ENCODE measurements around the gene SIRT5.

SIRT5 gene

DNA sequence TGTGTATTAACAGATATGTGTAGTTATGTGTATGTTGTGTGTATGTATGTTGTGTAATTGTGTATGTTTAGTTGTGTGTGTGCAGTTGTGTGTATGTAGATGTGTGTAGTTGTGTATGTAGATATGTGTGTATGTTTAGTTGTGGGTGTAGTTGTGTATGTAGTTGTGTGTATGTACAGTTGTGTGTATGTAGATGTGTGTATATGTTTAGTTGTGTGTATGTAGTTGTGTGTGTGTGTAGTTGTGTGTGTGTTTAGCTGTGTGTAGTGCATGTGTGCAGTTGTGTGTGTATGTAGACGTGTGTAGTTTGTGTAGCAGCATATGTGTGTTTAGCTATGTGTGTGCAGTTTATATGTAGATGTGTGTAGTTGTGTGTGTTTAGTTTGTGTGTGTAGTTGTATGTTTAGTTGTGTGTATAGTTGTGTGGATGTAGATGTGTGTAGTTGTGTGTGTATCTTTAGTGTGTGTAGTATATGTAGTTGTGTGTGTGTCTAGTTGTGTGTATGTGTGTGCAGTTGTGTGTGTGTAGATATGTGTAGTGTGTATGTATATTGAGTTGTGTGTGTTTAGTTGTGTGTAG is 16.3 kb downstream of the SIRT5 start:
- no peak for DNase-seq

DNA sequence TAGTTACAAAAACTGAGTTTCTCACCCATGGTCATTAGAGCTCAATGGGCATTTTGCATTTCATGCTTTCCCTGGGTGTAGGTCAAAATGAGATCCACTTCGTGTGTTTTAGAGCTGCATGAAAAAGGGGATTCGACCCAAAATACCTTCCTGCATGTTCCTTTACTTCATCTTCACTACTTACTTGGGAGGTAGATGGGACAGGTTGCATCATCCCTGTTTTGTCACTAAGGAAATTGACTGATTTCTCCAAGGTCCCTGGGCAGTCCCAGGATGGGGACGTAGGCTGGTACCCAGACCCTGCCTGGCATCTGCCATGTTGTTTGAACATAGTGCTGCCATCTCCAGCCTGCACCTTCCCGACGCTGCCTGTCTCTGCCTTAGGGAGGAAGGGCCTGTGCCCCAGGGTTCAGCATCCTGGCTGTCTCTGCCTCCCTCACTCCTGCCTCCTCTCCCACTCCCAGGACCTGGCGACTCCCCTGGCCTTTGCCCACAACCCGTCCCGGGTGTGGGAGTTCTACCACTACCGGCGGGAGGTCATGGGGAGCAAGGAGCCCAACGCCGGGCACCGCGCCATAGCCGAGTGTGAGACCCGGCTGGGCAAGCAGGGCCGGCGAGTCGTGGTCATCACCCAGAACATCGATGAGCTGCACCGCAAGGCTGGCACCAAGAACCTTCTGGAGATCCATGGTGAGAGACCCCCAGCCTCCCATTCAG is 17.0 kb downstream of the SIRT5 start:
- no peak for DNase-seq

DNA sequence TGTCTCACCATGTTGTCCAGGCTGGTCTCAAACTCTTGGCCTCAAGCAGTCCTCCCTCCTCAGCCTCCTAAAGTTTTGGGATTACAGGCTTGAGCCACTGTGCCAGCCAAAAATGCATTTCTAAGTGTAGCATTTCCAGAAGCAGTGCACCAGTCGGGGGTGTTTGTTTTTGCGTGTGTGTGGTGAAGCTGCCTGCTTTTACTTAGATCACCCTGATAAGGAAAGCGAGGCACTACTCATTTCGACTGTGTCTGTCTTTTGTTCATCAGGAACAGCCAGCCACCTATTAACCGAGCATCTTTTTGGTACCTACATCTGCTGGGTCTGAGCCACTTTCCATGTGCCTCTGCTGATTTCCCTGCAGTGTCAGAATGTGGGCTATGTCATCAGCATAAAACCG is 18.7 kb downstream of the SIRT5 start:
- no peak for DNase-seq

DNA sequence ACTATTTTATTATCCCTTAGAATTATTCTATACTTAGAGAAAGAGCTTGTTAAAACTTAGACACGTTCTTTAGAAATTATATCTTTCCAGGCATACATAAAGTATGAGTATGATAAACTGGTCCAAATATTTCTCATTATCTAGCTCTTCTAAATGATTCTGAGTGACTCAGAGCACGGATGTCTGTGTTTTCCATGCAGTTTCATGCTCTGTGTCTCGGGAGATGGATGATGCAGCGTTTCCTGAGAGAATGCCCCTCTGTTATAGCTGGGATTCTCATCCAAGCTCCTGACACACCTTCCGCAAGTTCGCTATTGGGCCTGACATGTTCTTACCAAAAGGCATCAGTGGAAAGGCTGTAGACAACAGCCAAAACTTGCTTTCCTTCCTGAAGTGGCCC is 19.3 kb downstream of the SIRT5 start:
- DNase-seq, result no peak

DNA sequence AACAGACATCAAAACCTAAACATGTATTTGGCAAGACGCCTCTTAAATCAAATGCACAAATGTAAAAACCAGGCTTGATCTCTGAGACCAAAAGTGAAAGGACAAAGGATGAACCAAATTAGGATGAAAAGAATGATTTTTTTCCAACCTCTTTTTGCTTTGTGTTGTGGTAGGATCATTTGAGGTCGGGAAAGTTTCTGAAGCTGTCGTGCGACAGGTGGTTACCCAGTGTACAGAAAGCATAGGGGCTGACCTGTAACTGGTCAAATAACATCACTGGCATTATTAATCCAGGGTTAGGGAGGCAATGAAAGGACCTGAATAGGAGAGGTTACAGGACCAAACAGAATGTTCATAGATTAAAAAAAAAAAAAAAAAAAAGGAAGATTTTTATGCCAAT is 22.7 kb downstream of the SIRT5 start:
- DNase-seq, result no peak

DNA sequence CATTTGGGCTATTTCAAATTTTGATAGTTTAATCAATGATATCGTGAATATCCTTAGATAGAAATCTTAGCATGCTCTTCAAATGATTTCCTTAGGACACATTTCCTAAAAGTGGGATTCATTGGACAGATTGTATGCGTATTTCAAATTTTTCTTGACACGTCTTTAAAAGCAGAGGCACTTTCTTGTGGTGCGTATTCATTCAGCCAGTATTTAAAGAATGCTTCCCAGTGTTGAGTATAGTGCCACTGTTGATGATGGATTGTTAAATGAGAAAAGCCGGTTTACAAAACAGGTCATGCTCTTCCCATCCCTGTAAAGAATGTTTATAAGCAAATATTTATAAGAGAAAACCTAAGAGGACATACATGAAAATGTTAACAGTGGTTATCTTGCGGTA is 25.6 kb downstream of the SIRT5 start:
- DNase-seq, result no peak

DNA sequence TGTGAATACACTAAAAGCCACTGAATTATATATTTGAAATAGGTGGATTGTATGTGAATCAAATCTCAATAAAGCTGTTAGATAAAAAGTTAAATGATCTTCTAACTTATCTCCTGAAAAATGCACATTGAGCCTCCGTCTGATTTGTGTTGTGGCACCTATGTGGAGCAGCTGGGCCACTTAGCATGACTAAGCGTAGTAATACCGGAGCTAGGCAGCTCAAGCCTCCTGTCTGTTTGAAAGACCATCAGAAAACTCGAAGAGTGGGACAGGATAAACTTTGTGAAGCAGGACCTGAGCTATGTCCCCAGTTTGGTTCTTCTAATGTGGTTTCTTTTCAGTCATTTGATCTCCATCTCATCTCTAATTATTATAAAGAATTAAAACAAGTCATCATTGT is 29.7 kb downstream of the SIRT5 start:
- DNase-seq, result no peak

DNA sequence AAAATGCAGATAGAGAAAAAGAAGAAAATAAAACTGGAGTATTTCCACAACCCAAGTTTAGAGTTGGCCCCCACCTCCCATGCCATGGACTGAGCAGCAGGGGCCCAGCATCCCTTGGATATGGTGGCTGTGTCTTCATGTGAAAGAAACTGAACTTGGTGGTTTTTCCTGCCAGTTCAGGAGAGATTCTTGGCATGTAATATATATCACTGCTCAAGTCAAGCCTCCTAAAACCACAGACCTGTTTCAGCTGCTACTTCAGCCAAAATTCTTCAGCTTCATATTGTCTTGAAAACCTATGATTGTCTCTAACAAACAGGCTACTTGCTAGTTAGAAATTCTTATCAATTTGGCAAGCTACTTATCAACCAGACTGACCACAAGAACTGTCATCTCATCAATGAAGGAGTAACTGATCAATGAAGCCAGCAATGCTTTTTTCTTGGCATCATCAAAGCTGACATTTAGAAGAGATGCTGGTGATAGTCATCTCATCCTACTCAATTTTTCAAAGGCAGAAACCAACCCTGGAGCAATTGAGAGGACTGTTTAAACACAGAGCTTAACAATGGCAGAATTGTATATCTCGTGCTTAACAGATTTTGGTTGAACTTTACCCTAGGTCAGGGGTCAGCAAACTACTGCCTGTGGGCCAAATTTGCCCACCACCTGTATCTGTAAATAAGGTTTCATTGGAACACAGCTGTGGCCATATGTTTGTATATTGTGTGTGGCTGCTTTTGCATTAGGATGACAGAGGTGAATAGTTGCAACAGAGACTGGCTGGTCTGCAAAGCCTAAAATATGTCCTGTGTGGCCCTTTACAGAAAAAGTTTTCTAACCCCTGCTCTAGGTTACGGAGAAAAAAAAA is 30.4 kb downstream of the SIRT5 start:
- DNase-seq, result no peak

DNA sequence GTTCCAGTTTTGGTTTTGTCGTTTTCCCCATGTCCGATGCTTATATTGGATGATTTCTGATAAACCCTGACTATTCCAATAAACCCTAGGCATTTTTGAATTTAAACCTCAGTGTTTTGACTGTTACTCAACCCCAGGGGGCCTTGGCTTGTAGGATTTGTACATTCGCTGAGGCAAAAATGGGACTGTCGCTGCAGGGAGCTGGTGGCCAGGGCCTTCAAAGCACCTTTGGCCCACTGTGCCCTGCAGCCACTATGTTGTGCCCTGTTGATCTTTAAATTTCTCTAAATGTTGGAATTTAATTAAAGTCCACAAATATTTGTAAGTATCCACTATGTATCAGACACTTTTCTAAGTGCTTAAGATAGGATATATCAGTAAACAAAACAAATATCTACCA is 31.2 kb downstream of the SIRT5 start:
- DNase-seq, result no peak

DNA sequence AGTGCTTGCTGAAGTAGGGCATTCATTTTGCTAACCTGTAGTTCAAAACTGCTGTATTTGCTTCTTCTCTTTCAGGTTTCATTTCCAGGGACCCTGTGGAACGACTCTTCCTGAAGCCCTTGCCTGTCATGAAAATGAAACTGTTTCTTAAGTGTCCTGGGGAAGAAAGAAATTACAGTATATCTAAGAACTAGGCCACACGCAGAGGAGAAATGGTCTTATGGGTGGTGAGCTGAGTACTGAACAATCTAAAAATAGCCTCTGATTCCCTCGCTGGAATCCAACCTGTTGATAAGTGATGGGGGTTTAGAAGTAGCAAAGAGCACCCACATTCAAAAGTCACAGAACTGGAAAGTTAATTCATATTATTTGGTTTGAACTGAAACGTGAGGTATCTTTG is 37.3 kb downstream of the SIRT5 start:
- peak; percentile 31 for DNase-seq

DNA sequence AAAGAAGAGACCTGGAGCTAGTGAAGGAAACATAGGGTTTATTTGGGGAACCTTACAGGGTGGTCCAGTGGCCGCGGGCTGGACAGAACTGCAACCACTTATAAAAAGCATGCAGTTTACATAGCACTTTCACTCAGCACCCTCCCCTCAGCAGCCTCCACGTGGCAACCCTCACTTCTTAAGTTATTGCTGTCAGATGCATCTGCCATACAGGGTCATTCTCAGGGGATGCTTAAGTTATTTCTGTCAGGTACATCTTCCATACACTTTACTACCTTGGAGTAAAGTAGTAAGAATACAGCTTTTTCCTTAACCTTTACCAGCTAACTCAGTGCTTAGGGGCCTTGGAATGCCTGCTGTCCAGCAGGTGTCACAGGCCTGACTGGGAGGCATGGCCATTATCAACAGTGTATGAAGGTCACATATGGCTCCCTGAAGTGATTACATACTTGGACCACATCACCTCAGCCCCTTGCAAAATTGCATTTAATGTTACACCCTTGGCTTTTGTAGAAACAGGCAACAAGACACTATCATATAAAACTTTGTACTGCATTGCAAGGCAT is 38.7 kb downstream of the SIRT5 start:
- no peak for DNase-seq

DNA sequence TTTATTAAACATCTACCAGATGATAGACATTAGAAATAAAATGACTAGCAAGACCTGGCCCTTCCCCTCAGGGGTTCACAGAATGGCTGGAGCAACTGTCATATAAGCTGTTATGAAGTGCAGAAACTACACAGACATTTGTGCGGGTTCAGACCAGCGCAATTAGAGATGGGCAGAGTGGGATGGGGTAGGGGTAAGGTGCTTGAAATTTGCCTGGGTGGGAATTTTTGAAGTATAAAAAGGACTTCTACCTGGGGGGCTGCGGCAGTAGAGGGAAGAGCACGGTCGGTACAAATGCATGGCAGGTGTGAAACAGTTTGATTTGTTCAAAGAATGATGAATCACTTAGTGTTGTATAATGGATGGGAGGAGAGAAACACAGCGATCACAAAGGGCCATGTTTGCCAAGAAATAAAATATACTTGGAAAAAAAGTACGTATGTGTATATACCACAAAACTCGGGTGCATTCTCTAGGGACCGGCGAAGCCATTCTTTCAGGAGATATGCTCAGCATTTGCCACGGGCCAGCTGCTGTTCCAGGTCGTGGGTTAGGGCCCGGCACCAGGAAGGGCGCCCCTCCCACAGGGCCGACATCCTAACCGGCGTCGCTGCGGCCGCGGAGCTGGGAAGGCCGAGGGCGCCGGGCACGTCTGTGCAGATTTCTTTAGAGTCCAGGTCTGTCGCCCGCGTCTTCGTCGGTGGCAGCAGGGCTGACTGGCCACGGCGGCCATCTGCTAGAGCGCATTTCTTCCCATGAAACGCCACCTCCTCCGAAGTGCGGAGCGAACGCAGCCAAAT is 39.9 kb downstream of the SIRT5 start:
- peak; percentile 55 for DNase-seq

DNA sequence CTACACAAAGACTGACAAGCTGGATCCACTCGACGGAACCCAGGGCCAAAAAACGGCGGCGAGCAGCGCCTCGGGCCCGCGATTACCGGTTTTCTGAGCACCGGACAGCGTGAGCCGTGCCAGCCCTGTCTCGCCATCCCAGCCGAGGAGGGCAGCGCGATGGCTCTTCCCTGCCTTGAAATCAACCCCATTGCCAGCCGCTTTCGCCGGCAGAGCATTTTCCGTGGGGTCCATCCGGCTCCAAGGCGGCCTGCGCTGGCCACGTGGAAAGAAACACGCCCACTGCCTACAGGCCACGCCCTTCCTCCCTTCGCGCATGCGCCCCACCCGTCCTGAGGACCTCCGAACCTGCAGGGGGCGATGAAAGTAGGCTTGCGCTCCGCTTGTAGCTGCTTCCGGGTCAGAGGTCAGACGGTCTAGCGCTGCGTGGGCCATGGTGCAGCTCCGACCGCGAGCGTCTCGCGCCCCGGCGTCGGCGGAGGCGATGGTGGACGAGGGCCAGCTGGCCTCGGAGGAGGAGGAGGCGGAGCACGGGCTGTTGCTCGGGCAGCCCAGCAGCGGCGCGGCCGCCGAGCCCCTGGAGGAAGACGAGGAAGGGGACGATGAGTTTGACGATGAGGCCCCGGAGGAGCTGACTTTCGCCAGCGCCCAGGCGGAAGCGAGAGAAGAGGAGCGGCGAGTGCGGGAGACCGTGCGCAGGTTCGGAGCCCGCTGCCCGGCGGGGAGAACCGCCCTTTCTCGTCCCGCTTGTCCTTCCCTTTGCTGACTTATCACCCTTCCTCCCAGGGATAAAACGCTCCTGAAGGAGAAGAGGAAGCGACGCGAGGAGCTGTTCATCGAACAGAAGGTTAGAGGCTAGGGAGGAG is 40.8 kb downstream of the SIRT5 start, which contains the start of gene NOL7:
NOL7 (plus strand) TSS at position 410 of the 866 bp plus-strand sequence; CDS start at position 434, 24 bp downstream.
- DNase-seq, result peak; percentile 99

DNA sequence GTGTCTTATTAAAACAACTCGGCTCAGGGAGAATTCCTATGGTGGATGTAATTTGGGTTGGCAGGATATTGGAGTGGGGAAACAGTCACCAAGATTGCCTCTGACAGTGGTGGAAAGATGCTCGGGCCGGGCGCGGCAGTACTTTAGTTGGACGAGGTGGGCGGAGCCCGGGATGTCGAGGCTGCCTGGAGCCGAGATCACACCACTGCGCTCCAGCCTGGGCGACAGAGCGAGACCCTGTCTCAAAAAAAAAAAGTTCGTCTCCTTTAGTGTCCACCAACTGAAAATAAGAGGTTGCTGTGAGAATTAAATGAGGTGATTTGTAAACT is 41.4 kb downstream of the SIRT5 start:
- peak; percentile 75 for DNase-seq

DNA sequence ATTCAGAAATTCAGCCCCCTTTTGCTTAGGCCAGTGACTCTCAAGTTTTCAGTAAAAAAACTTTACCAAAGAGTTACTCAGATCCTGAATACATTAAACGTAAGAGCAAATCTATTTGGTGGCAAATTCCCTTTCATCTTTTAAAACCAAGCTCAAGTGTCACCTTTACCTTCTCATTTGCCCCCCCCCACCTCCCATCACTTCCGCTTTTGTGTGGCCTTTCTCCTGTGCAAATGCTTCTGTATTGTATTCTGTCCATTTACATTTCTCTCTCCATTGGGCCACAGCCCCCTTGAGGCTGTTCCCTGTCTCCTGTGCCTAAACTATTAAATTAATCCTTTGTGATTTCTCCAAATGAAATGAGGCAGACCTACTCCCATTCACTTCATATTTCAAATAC is 42.7 kb downstream of the SIRT5 start:
- DNase-seq, result no peak

DNA sequence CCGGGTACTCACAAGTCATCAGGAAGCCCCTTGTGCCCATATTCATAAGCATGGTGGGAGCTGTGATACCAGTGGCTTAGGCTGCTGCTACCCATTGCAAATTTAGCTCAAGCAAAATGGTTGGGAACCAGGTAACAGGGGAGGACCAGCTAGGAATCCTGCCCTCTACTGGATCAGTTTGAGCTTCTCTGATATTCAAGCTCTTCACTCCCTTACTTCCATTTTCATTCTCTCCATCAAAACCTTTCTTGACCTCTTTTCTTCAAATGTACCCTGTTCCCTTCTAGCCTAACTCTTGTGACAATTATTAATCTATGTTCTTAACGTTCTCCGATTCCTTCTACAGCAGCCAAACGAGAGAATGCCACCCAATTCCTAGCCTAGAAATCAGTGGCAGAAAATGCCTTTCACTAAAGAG is 50.5 kb downstream of the SIRT5 start:
- peak; percentile 81 for DNase-seq

DNA sequence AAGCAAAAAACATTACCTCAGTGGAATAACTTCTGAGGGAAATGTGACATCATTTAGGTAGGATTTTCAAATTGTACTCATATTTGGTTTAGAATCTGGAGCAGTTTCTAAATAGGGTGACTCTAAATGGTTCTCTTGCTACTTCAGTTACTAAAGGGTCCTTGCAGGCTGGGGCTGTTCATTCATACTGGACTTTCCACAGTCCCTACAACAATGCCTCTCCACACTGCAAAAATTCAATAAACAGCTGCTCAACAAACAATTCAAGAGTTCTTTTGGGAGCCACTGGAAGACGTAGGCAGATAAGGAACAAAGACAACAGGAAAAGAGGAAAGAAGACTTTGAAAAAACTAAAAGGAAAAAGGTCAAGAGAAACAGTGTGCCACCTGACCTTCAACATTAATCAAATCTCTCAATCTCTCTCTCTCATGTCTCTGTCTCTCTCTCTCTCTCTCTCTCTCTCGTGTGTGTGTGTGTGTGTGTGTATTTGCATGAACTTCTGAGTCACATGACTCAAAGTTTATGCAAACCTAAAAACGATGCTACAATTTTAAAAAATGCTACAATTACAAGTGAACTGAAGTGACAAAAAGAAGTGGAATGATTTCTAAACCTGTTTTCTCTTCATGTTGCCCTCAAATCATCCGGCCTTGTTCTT is 55.2 kb downstream of the SIRT5 start:
- DNase-seq, result no peak

DNA sequence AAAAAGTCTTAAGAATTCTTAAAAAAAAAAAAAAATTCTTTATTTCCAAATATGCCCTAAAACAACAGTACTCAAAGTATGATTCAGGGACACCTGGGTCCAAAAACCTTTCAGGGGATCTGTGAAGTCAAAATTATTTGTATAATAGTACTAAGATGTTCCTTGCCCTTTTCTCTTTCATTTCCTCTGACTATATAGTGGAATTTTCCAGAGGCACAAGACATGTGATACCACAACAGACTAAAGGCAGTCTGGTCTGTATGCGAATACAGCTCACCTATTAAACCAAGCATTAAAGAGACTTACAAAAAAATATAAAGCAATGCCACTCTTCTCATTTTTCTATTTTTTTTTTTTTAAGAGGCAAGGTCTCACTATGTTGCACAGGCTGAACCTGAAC is 56.1 kb downstream of the SIRT5 start:
- no peak for DNase-seq

DNA sequence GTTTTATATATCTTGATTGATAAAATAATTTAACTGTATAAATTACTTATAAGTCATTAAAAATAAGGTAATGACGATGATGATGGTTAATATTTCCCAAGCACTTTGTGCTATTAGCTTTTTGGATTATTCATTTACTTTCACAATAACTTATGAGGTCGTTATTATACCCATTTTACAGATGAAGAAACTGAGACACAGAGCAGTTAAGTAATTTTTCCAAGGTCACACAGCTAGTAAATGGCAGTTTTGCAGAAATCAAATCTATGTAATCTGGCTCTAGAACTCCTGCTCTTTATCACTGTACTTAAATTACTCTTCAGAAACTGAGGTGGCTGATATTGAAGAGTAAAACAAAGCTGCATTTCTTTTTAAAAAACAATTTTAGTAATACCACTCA is 58.9 kb downstream of the SIRT5 start:
- no peak for DNase-seq

DNA sequence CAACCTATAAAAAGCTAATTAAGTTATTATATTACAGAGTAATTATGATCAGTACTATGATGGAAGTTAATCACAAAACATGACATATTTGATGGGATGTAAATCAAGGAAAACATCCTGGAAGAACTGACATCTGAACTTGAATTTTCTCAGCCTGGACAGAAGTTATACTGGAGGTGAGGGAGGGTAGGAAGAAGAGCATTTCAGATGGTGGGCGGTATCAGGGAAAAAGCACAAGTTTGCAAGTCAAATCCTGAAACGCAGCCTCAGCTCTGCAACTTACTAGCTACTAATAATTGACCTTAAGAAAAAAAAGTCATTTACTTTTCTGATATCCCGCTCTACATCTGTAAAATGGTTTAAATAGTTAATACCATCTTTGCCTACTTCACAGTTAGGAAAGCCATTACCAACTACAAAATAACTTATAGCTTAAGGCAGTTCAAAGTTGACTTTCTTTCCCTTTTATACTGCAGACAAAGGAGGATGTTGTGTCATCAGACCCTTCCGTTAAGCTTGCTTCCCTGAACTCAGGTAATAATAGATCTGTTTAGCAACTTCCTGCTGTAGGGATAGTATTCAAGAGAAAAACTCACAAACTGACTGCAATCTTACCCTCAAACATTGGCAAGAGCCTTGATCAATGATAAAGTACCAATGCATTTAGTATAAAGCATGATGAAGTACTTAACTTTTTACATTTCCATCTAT is 61.7 kb downstream of the SIRT5 start:
- DNase-seq, result no peak

DNA sequence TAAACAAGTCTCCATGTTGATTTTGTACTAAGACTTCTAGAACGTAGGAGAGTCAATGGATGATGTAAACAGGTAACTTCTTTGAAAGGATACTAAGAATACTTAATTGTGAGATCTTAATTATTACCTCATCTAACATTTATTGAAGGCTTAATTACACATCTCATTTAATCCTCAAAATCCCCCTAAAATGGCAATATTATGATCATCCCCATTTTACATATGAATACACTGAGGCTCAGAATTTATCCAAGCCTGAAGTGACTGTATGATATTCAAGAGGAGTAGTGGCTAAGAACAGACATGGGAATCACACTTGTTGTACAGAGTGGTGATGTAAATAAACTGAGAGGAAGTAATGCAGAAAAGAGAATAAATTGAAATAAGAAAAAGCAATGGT is 63.6 kb downstream of the SIRT5 start:
- DNase-seq, result no peak
